HG03066 (cell line): Measurements from ENCODE around the gene SGTA.
"Not testable (repeated sequence)": the region's sequence is repeated elsewhere in the genome, so short reads cannot be mapped to it uniquely, and the experiment has no call there.

Source experiments
- ATAC-seq: cut with Tn5 transposase; IDR thresholded peaks from one replicate; pipeline ENCODE4 v1.9.1; 2021; ENCODE audit warnings: low read depth; ENCODE audit not compliant: unreplicated experiment

The SGTA gene

GRCh38 chr19:2782936-2783780 is at the start of gene SGTA:
Gene SGTA (minus strand): TSS chr19:2783273. CDS start chr19:2769068, 14,205 bp downstream.
- ATAC-seq = peak; percentile 82

- ATAC-seq = no peak
These were observed 44.9 kb upstream of the SGTA start for GRCh38 chr19:2827840-2828489.

GRCh38 chr19:2827022-2827421 is 43.9 kb upstream of the SGTA start:
- no peak for ATAC-seq

- no peak for ATAC-seq
These were observed 41.1 kb upstream of the SGTA start for GRCh38 chr19:2824129-2824528.

GRCh38 chr19:2823646-2824045 is 40.6 kb upstream of the SGTA start:
- ATAC-seq = no peak

GRCh38 chr19:2822846-2823245 is 39.8 kb upstream of the SGTA start:
- ATAC-seq = no peak

GRCh38 chr19:2820112-2820702 is 37.1 kb upstream of the SGTA start:
- ATAC-seq = peak; percentile 12

GRCh38 chr19:2819540-2820111 is 36.6 kb upstream of the SGTA start, which contains the start of gene ZNF554:
Gene ZNF554 (plus strand): TSS chr19:2819868. CDS start chr19:2820072, 204 bp downstream.
- ATAC-seq = peak; percentile 85

GRCh38 chr19:2817237-2817829 is 34.3 kb upstream of the SGTA start:
- not testable (repeated sequence) for ATAC-seq

GRCh38 chr19:2816641-2817040 is 33.6 kb upstream of the SGTA start:
- no peak for ATAC-seq

- ATAC-seq = no peak
These were observed 32.9 kb upstream of the SGTA start for GRCh38 chr19:2815923-2816322.

- no peak for ATAC-seq
These were observed 32.1 kb upstream of the SGTA start for GRCh38 chr19:2815191-2815614.

- no peak for ATAC-seq
These were observed 31.4 kb upstream of the SGTA start for GRCh38 chr19:2814426-2814825.

- ATAC-seq = no peak
These were observed 30.4 kb upstream of the SGTA start for GRCh38 chr19:2813235-2814160.

GRCh38 chr19:2812414-2813234 is 29.6 kb upstream of the SGTA start:
- no peak for ATAC-seq

- ATAC-seq = no peak
These were observed 28.8 kb upstream of the SGTA start for GRCh38 chr19:2811735-2812413.

GRCh38 chr19:2811221-2811722 is 28.2 kb upstream of the SGTA start:
- no peak for ATAC-seq
